ENCODE data around the gene GSK3B. TPM values are rescaled to one million over a fixed set of nuclear protein-coding genes. Genes with fewer than 3 reads are reported as not detected.

The GSK3B gene
- total and polyA plus RNA-seq, 2 experiments from 2014 or later: 29.0 to 45.3 TPM

DNA sequence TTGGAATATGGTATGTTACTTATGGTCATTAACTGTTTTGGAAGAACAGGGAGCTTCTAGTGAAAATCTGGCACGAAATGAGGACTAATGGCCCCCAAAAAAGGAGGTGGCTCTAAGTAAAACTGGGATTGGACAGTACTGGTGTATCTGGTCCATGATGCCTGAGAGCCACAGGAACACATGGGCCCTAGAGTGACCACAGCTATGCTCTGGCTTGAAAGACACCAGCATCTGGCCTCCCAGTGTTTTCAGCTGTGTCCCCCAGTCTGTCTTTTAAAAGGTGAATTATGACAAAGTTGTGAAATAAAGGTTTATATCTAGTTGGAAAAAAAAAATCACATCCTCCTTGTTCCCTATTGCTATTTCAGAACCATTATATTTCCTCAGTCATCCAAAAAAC, 64.5 kb downstream of the GSK3B start:
- Histone ChIP-seq H3K4me1 (ENCODE audit: insufficient read depth) (0 out of 2 replicates have a peak, but pooled peaks cover 19% of the 10 kb centered on the region), H3K4me2 (no peak overlapping the region), H3K79me2 (replicated peaks; ENCODE audit: insufficient read depth) (peaks cover 100% of the 10 kb centered on the region), H3K9me2 (ENCODE audit: insufficient read depth) (no peaks in the 10 kb centered on the region), H4K20me1 (replicated peaks; ENCODE audit: insufficient read depth) (peaks cover 21% of the 10 kb centered on the region; the same call in 1 of the 2 replicates), H3F3A (replicated peaks; ENCODE audit: low read depth) (no peaks in the 10 kb centered on the region), H3K4me3 (no peak overlapping the region), H3K27me3 (ENCODE audit: insufficient read depth) (no peaks in the 10 kb centered on the region), H3K36me3 (ENCODE audit: insufficient read depth) (no peaks in the 10 kb centered on the region), H2AFZ (no peak overlapping the region), H3K27ac (ENCODE audit: low read depth) (no peak overlapping the region)
- TF ChIP-seq JUNB (IDR thresholded peaks at IDR 0.05; ENCODE audit: unreplicated experiment): no peak
- no peak for TF ChIP-seq STAT1 (IDR thresholded peaks at IDR 0.05; ENCODE audit: unreplicated experiment)
- TF ChIP-seq CTCF (conservative IDR thresholded peaks at IDR 0.05; ENCODE audit: low read depth in 2 of 2): no peak
- no peak for TF ChIP-seq ZNF462 (CRISPR knock-in tag; IDR thresholded peaks at IDR 0.05)
- Mint-ChIP-seq H3K9me3 (no peaks in the 10 kb centered on the region), H3K4me1 (peaks cover 11% of the 10 kb centered on the region), H3K4me3 (no peak overlapping the region), H3K36me3 (ENCODE audit: low read depth) (no peaks in the 10 kb centered on the region; the same call in 2 of the 3 replicates), H3K27ac (no peak overlapping the region), H3K27me3 (ENCODE audit: insufficient read depth, low read depth, poor library complexity) (peaks cover 3% of the 10 kb centered on the region)
- DNase-seq (ENCODE audit: low spot score) (no peak), ATAC-seq (no peak)

All from GM23338 (cell line).